K562 (cell line): ENCODE results near the gene ITGB2. TPM values are rescaled to one million over a fixed set of nuclear protein-coding genes. Genes with fewer than 3 reads are reported as not detected.
A peak's percentile ranks its signal among the peaks of the same experiment; 100 is the strongest.

ENCODE experiments used
- ARNT ChIP-seq, 2 experiments: fragments of 450-650 bp; IDR thresholded peaks; 2 replicates each; pipeline ENCODE4 v1.6.1; 2016; ENCODE audit warnings: mild to moderate bottlenecking in 1 of 2
- BACH1 ChIP-seq: fragments of 200-800 bp; sonication (Bioruptor generic); IDR thresholded peaks from 2 replicates; pipeline ENCODE4 v1.6.1; 2016; ENCODE audit warnings: missing genetic modification characterization, missing compliant biosample characterization
- CEBPB ChIP-seq: fragments of 450-650 bp; IDR thresholded peaks from 2 replicates; pipeline ENCODE4 v1.6.1; 2016; ENCODE audit warnings: missing genetic modification characterization, missing compliant biosample characterization
- DMBX1 ChIP-seq: fragments of 250-450 bp; sonication (Bioruptor Pico); IDR thresholded peaks from 2 replicates; pipeline ENCODE4 v1.8.0; 2022; ENCODE audit warnings: inconsistent platforms, mild to moderate bottlenecking, moderate library complexity, borderline replicate concordance
- EHMT2 ChIP-seq: fragments of 450-650 bp; IDR thresholded peaks from 2 replicates; pipeline ENCODE4 v1.6.1; 2018; ENCODE audit warnings: antibody characterized with exemption
- KLF16 ChIP-seq: IDR thresholded peaks from 2 replicates; pipeline ENCODE4 v1.6.1; 2016; ENCODE audit warnings: antibody characterized with exemption
- MBD1 ChIP-seq: fragments of 250-450 bp; sonication (Bioruptor Pico); IDR thresholded peaks from 2 replicates; pipeline ENCODE4 v1.8.0; 2022; ENCODE audit warnings: inconsistent platforms
- MECOM ChIP-seq: fragments of 250-450 bp; sonication (Bioruptor Pico); IDR thresholded peaks from 2 replicates; pipeline ENCODE4 v1.8.0; 2022; ENCODE audit warnings: inconsistent platforms
- NR2C2 ChIP-seq, 2 experiments: fragments of 200-800 bp in 1 of 2; sonication (Bioruptor generic) in 1 of 2; sonication (generic) in 1 of 2; formaldehyde crosslinking in 1 of 2; IDR thresholded peaks; 2 replicates each; pipeline versions ENCODE4 v1.6.1 to v1.8.0; 2016 to 2022; ENCODE audit warnings: mild to moderate bottlenecking in 1 of 2, missing compliant biosample characterization in 1 of 2, missing genetic modification characterization in 1 of 2, missing genetic modification reagents in 1 of 2
- RCOR1 ChIP-seq, 2 experiments: IDR thresholded peaks; 2 replicates each; pipeline ENCODE4 v1.6.1; 2012; ENCODE audit warnings: low read depth in 2 of 2, low read length in 2 of 2, borderline replicate concordance in 1 of 2, improper control_type of control experiment in 1 of 2
- SPI1 ChIP-seq: IDR thresholded peaks from 2 replicates; pipeline ENCODE4 v1.6.1; 2011; ENCODE audit warnings: low read depth, low read length, control low read depth, borderline replicate concordance
- TBP ChIP-seq: optimal IDR thresholded peaks from 2 replicates; pipeline ENCODE3; 2011; ENCODE audit warnings: low read depth, low read length, improper control_type of control experiment
- TSC22D4 ChIP-seq: fragments of 450-650 bp; IDR thresholded peaks from 2 replicates; pipeline ENCODE4 v1.6.1; 2016; ENCODE audit warnings: missing genetic modification characterization, missing biosample characterization, control low read depth
- ZNF79 ChIP-seq: fragments of 250-450 bp; sonication (Bioruptor Pico); IDR thresholded peaks from 2 replicates; pipeline ENCODE4 v1.4.0; 2020; ENCODE audit warnings: low read depth, mild to moderate bottlenecking, moderate library complexity
- polyA plus RNA-seq, 8 experiments: library from polyadenylated mRNA; depleted of rRNA in 4 of 8; stranded (reverse) in 5 of 8; unstranded in 3 of 8; fragments of >200 nt; fragmentation: Nextera tagmentation in 2 of 8; fragmentation: Illumina TruSeq in 1 of 8; extraction: Ambion mirVana in 2 of 8; extraction: Trizol in 1 of 8; gene quantifications; 2 replicates each; pipeline versions ENCODE4 v1.2.1 to v1.2.3, GENCODE V29; 2011 to 2014; ENCODE audit warnings: inconsistent platforms in 1 of 8, missing spikeins in 1 of 8
- total RNA-seq, 7 experiments: library from RNA; depleted of rRNA in 6 of 7; stranded (reverse); fragments of >200 nt in 6 of 7; fragmentation: Illumina TruSeq in 2 of 7; extraction: Trizol in 2 of 7; gene quantifications; 2 replicates each; pipeline versions ENCODE4 v1.2.1 to v1.2.3, GENCODE V29; 2011 to 2021; ENCODE audit warnings: low replicate concordance in 1 of 7
- TF ChIP-seq, protein P1 (sequence below): sonication (generic); formaldehyde crosslinking; IDR thresholded peaks from 2 replicates; pipeline ENCODE4 v1.8.0; 2022; ENCODE audit warnings: mild to moderate bottlenecking, missing genetic modification reagents
- TF ChIP-seq, protein P2 (sequence below): sonication (generic); formaldehyde crosslinking; IDR thresholded peaks from 2 replicates; pipeline ENCODE4 v1.8.1; 2023; ENCODE audit warnings: mild to moderate bottlenecking, missing genetic modification reagents
- TF ChIP-seq, protein P3 (sequence below): fragments of 450-650 bp; formaldehyde crosslinking; IDR thresholded peaks from 2 replicates; pipeline ENCODE4 v1.4.0; 2022; ENCODE audit warnings: mild to moderate bottlenecking, moderate library complexity

Gene ITGB2
- total and polyA plus RNA-seq, 9 of the 15 experiments (the other 6 are each of a cell fraction or from before 2014, with no cell fraction given): 0.07 to 1.3 (median 0.51) TPM; not detected in 2

DNA sequence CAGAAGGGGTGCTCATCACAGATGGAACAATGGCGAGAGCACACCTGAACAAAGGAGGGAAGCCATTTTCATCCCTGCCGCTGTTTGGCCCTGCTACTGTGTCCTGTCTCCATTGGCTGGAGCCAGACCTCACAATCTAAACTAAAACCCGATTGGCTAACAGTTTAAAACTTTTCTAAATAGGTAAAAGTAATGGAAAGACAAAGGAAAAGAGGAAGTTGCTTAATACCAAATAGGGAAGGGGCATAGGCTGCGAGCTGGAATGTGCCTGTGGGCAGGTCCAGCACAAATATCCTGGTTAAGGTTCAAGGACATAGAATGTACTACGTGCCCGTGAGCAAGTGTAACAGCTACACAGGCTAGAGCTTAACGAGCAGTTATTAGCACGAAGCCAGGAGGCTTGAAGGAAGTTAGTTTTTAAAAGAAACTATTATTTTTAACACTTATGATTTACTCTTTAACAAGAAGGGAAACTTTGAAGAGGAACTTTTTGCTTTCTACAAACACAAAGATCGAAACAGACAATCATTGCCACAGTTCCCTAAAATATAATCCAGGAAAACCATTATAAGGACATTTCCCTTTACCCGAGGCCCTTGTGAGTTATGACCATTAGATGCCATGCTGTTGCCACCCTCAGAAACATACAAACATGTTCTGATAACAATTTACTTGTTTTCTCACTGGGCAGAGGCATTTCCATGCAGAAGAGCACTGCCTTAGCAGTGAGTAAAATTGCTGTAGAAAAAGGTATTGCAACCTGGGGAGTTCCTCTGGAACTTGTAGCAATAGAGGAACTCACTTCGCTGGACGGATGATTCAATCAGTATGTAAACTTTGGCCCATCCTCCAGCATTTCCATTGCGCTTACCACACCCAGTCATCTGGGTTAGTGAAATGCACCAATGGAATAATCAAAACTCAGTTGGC, 42.4 kb downstream of the ITGB2 start (continued):
- peak in 1 of 2 experiments; percentile 42; a peak in 1 of 4 replicates for TF ChIP-seq ARNT (IDR thresholded peaks at IDR 0.05)
- TF ChIP-seq, protein P1, sequence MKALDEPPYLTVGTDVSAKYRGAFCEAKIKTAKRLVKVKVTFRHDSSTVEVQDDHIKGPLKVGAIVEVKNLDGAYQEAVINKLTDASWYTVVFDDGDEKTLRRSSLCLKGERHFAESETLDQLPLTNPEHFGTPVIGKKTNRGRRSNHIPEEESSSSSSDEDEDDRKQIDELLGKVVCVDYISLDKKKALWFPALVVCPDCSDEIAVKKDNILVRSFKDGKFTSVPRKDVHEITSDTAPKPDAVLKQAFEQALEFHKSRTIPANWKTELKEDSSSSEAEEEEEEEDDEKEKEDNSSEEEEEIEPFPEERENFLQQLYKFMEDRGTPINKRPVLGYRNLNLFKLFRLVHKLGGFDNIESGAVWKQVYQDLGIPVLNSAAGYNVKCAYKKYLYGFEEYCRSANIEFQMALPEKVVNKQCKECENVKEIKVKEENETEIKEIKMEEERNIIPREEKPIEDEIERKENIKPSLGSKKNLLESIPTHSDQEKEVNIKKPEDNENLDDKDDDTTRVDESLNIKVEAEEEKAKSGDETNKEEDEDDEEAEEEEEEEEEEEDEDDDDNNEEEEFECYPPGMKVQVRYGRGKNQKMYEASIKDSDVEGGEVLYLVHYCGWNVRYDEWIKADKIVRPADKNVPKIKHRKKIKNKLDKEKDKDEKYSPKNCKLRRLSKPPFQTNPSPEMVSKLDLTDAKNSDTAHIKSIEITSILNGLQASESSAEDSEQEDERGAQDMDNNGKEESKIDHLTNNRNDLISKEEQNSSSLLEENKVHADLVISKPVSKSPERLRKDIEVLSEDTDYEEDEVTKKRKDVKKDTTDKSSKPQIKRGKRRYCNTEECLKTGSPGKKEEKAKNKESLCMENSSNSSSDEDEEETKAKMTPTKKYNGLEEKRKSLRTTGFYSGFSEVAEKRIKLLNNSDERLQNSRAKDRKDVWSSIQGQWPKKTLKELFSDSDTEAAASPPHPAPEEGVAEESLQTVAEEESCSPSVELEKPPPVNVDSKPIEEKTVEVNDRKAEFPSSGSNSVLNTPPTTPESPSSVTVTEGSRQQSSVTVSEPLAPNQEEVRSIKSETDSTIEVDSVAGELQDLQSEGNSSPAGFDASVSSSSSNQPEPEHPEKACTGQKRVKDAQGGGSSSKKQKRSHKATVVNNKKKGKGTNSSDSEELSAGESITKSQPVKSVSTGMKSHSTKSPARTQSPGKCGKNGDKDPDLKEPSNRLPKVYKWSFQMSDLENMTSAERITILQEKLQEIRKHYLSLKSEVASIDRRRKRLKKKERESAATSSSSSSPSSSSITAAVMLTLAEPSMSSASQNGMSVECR: no peak
- TF ChIP-seq, protein P2, sequence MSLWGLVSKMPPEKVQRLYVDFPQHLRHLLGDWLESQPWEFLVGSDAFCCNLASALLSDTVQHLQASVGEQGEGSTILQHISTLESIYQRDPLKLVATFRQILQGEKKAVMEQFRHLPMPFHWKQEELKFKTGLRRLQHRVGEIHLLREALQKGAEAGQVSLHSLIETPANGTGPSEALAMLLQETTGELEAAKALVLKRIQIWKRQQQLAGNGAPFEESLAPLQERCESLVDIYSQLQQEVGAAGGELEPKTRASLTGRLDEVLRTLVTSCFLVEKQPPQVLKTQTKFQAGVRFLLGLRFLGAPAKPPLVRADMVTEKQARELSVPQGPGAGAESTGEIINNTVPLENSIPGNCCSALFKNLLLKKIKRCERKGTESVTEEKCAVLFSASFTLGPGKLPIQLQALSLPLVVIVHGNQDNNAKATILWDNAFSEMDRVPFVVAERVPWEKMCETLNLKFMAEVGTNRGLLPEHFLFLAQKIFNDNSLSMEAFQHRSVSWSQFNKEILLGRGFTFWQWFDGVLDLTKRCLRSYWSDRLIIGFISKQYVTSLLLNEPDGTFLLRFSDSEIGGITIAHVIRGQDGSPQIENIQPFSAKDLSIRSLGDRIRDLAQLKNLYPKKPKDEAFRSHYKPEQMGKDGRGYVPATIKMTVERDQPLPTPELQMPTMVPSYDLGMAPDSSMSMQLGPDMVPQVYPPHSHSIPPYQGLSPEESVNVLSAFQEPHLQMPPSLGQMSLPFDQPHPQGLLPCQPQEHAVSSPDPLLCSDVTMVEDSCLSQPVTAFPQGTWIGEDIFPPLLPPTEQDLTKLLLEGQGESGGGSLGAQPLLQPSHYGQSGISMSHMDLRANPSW (CRISPR knock-in tag): no peak
- peak; percentile 70 for TF ChIP-seq BACH1 (tag)
- peak in 1 of 2 experiments; percentile 78; a peak in 1 of 4 replicates for TF ChIP-seq RCOR1 (IDR thresholded peaks at IDR 0.05; ENCODE audit: borderline replicate concordance in 1 of 2, low read depth in 2 of 2, low read length in 2 of 2)
- no peak for TF ChIP-seq NR2C2 (CRISPR knock-in tag; IDR thresholded peaks at IDR 0.05)
- peak; percentile 76 for TF ChIP-seq NR2C2 (tag; IDR thresholded peaks at IDR 0.05)
- peak; percentile 41; the same call in 1 of the 2 replicates for TF ChIP-seq ZNF79 (CRISPR knock-in tag)
- TF ChIP-seq TBP: peak; percentile 7
- peak; percentile 58 for TF ChIP-seq CEBPB (tag)
- peak; percentile 76 for TF ChIP-seq MECOM (CRISPR knock-in tag)
- no peak for TF ChIP-seq KLF16
- TF ChIP-seq, protein P3, sequence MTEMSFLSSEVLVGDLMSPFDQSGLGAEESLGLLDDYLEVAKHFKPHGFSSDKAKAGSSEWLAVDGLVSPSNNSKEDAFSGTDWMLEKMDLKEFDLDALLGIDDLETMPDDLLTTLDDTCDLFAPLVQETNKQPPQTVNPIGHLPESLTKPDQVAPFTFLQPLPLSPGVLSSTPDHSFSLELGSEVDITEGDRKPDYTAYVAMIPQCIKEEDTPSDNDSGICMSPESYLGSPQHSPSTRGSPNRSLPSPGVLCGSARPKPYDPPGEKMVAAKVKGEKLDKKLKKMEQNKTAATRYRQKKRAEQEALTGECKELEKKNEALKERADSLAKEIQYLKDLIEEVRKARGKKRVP (CRISPR knock-in tag): peak; percentile 87
- peak; percentile 27; the same call in 1 of the 2 replicates for TF ChIP-seq DMBX1 (CRISPR knock-in tag)
- peak; percentile 96 for TF ChIP-seq SPI1
- TF ChIP-seq EHMT2: 0 out of 2 replicates have a peak, but pooled peaks have one; percentile 41
- TF ChIP-seq MBD1: no peak
- no peak for TF ChIP-seq TSC22D4 (tag)
